Liver (tissue), 9 donors: Measurements from ENCODE around the gene CHAC2. TPM values are rescaled to one million over a fixed set of nuclear protein-coding genes. Genes with fewer than 3 reads are reported as not detected.

ENCODE experiments used
- DNase-seq: peaks from one replicate; pipeline ENCODE4 v3.0.0-alpha.2; 2017; ENCODE audit warnings: low spot score
- H3K27ac ChIP-seq, 2 donors: one replicate each; pipeline ENCODE4 v1.7.0; 2013; ENCODE audit warnings: inconsistent platforms in 2 of 2, low read length in 2 of 2, control low read depth in 1 of 2, low read depth in 1 of 2, mild to moderate bottlenecking in 1 of 2
- H3K27me3 ChIP-seq, 4 donors: one replicate each; pipeline versions ENCODE4 v1.6.1 to v1.7.0; 2013; ENCODE audit warnings: low read length in 3 of 4, inconsistent platforms in 1 of 4, mild to moderate bottlenecking in 1 of 4, moderate library complexity in 1 of 4; ENCODE audit not compliant: control insufficient read depth in 4 of 4, insufficient read depth in 4 of 4
- H3K36me3 ChIP-seq, 4 donors: one replicate each; pipeline versions ENCODE4 v1.6.1 to v1.7.0; 2013; ENCODE audit warnings: low read length in 3 of 4, mild to moderate bottlenecking in 3 of 4, low read depth in 1 of 4, moderate library complexity in 1 of 4; ENCODE audit not compliant: control insufficient read depth in 4 of 4, insufficient read depth in 3 of 4
- H3K4me1 ChIP-seq, 4 donors: one replicate each; pipeline versions ENCODE4 v1.6.1 to v1.7.0; 2013; ENCODE audit warnings: low read length in 3 of 4, mild to moderate bottlenecking in 3 of 4, moderate library complexity in 1 of 4; ENCODE audit not compliant: control insufficient read depth in 4 of 4, insufficient read depth in 4 of 4
- H3K4me3 ChIP-seq, 3 donors: one replicate each; pipeline versions ENCODE4 v1.6.1 to v1.7.0; 2013; ENCODE audit warnings: low read length in 3 of 3, control low read depth in 1 of 3, low read depth in 1 of 3, mild to moderate bottlenecking in 1 of 3
- H3K9ac ChIP-seq, 2 donors: one replicate each; pipeline ENCODE4 v1.7.0; 2013; ENCODE audit warnings: low read length in 2 of 2, mild to moderate bottlenecking in 2 of 2, moderate library complexity in 2 of 2, control low read depth in 1 of 2, low read depth in 1 of 2
- H3K9me3 ChIP-seq, 4 donors: one replicate each; pipeline versions ENCODE4 v1.6.1 to v1.7.0; 2013; ENCODE audit warnings: low read length in 3 of 4; ENCODE audit not compliant: control insufficient read depth in 4 of 4
- CTCF ChIP-seq: fragments of 150-350 bp; IDR thresholded peaks from 2 replicates; pipeline ENCODE4 v1.5.1; 2017; ENCODE audit warnings: improper control_type of control experiment, low read depth, low read length; ENCODE audit not compliant: missing input control
- EGR1 ChIP-seq, 2 donors: IDR thresholded peaks; 2 replicates each; pipeline ENCODE4 v1.6.1; 2016 to 2018; ENCODE audit warnings: antibody characterized with exemption in 2 of 2, low read depth in 2 of 2
- FOXA1 ChIP-seq: IDR thresholded peaks from 2 replicates; pipeline ENCODE4 v1.6.1; 2016; ENCODE audit warnings: antibody characterized with exemption
- FOXA2 ChIP-seq: IDR thresholded peaks from 2 replicates; pipeline ENCODE4 v1.6.1; 2016; ENCODE audit warnings: antibody characterized with exemption
- GABPA ChIP-seq, 2 donors: IDR thresholded peaks in 1 of 2; conservative IDR thresholded peaks in 1 of 2; 2 replicates each; pipeline ENCODE4 v1.6.1; 2016; ENCODE audit warnings: antibody characterized with exemption in 2 of 2, mild to moderate bottlenecking in 1 of 2, moderate library complexity in 1 of 2
- HNF4A ChIP-seq, 2 donors: conservative IDR thresholded peaks; 2 replicates each; pipeline ENCODE4 v1.6.1; 2016; ENCODE audit warnings: antibody characterized with exemption in 2 of 2, mild to moderate bottlenecking in 2 of 2
- HNF4G ChIP-seq: IDR thresholded peaks from 2 replicates; pipeline ENCODE4 v1.6.1; 2016; ENCODE audit warnings: antibody characterized with exemption
- JUND ChIP-seq, 2 donors: IDR thresholded peaks; 2 replicates each; pipeline ENCODE4 v1.6.1; 2016; ENCODE audit warnings: antibody characterized with exemption in 2 of 2
- MAX ChIP-seq: IDR thresholded peaks from 2 replicates; pipeline ENCODE4 v1.6.1; 2016; ENCODE audit warnings: antibody characterized with exemption
- RAD21 ChIP-seq, 2 donors: IDR thresholded peaks; 2 replicates each; pipeline ENCODE4 v1.6.1; 2016; ENCODE audit warnings: antibody characterized with exemption in 2 of 2, mild to moderate bottlenecking in 2 of 2
- RXRA ChIP-seq, 2 donors: IDR thresholded peaks; 2 replicates each; pipeline ENCODE4 v1.6.1; 2017 to 2018; ENCODE audit warnings: antibody characterized with exemption in 2 of 2, mild to moderate bottlenecking in 1 of 2
- SP1 ChIP-seq: IDR thresholded peaks from 2 replicates; pipeline ENCODE4 v1.6.1; 2018; ENCODE audit warnings: antibody characterized with exemption, mild to moderate bottlenecking
- TAF1 ChIP-seq: conservative IDR thresholded peaks from 2 replicates; pipeline ENCODE4 v1.6.1; 2016; ENCODE audit warnings: antibody characterized with exemption, mild to moderate bottlenecking
- YY1 ChIP-seq: IDR thresholded peaks from 2 replicates; pipeline ENCODE4 v1.6.1; 2016; ENCODE audit warnings: antibody characterized with exemption, mild to moderate bottlenecking
- WGBS: extraction: QIAGEN DNeasy Blood & Tissue Kit; methylation state at CpG from one replicate; pipeline ENCODE4 v1.1.7; 2013; 5-methylcytosine and 5-hydroxymethylcytosine counted together
- polyA plus RNA-seq, 2 donors: library from polyadenylated mRNA; stranded (reverse) in 1 of 2; unstranded in 1 of 2; fragments of 200-250 nt in 1 of 2; fragments of >200 nt in 1 of 2; fragmentation: Nextera tagmentation in 1 of 2; extraction: Ambion mirVana in 1 of 2; gene quantifications; one replicate each; pipeline versions ENCODE4 v1.2.1 to v1.2.3, GENCODE V29; 2013 to 2015
- total RNA-seq, 2 donors: library from RNA; depleted of rRNA; stranded (reverse); fragments of >200 nt; gene quantifications; one replicate each; pipeline ENCODE4 v1.2.3, GENCODE V29; 2014
- TF ChIP-seq, protein P1 (sequence below): IDR thresholded peaks from 2 replicates; pipeline ENCODE4 v1.6.1; 2016; ENCODE audit warnings: antibody characterized with exemption, mild to moderate bottlenecking
- TF ChIP-seq, protein P2 (sequence below): IDR thresholded peaks from 2 replicates; pipeline ENCODE4 v1.6.1; 2016; ENCODE audit warnings: antibody characterized with exemption
- TF ChIP-seq, protein P3 (sequence below): IDR thresholded peaks from 2 replicates; pipeline ENCODE4 v1.6.1; 2016; ENCODE audit warnings: antibody characterized with exemption
- donor health status: healthy.
- donor health status: healthy.
- donor health status: healthy.
- donor health status: healthy.
- donor health status: healthy.

The CHAC2 gene
- total and polyA plus RNA-seq, 4 donors: 2.6 to 7.0 (median 4.3) TPM

DNA sequence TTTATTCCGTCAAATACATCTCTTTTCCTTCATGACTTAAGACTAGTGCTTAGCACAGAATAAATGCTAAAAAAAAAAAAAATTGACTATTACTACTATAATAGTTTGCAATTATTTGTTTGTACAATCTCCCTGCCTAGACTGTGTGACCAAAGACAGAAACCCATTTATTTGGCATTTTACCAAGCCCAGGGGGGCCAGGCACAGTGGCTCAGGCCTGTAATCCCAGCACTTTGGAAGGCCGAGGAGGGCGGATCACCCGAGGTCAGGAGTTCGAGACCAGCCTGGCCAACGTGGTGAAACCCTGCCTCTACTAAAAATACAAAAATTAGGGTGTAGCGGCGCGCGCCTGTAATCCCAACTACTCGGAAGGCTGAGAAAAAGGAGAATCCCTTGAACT is 17.8 kb downstream of the CHAC2 start:
- H3K9ac ChIP-seq: no peak overlapping the region
- no peak overlapping the region for H3K27ac ChIP-seq
- H3K4me3 ChIP-seq: peak overlapping the region in 1 of 3 donors; percentile 71

More for the DNA sequence above, 17.8 kb downstream of the CHAC2 start:
- Histone ChIP-seq H3K27me3 (no peaks in the 10 kb centered on the region), H3K36me3 (no peaks in the 10 kb centered on the region), H3K9me3 (no peaks in the 10 kb centered on the region), H3K4me1 (peaks cover 11 to 28% (median 20%) of the 10 kb centered on the region in 4 donors)
- 70% methylated on average over 11 of the region's 11 CpGs for WGBS
- no peak for TF ChIP-seq CTCF
- no peak for TF ChIP-seq JUND (IDR thresholded peaks at IDR 0.05)
- no peak for TF ChIP-seq FOXA1
- no peak for TF ChIP-seq HNF4A (conservative IDR thresholded peaks at IDR 0.05)
- TF ChIP-seq, protein P1, sequence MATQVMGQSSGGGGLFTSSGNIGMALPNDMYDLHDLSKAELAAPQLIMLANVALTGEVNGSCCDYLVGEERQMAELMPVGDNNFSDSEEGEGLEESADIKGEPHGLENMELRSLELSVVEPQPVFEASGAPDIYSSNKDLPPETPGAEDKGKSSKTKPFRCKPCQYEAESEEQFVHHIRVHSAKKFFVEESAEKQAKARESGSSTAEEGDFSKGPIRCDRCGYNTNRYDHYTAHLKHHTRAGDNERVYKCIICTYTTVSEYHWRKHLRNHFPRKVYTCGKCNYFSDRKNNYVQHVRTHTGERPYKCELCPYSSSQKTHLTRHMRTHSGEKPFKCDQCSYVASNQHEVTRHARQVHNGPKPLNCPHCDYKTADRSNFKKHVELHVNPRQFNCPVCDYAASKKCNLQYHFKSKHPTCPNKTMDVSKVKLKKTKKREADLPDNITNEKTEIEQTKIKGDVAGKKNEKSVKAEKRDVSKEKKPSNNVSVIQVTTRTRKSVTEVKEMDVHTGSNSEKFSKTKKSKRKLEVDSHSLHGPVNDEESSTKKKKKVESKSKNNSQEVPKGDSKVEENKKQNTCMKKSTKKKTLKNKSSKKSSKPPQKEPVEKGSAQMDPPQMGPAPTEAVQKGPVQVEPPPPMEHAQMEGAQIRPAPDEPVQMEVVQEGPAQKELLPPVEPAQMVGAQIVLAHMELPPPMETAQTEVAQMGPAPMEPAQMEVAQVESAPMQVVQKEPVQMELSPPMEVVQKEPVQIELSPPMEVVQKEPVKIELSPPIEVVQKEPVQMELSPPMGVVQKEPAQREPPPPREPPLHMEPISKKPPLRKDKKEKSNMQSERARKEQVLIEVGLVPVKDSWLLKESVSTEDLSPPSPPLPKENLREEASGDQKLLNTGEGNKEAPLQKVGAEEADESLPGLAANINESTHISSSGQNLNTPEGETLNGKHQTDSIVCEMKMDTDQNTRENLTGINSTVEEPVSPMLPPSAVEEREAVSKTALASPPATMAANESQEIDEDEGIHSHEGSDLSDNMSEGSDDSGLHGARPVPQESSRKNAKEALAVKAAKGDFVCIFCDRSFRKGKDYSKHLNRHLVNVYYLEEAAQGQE: no peak
- TF ChIP-seq, protein P2, sequence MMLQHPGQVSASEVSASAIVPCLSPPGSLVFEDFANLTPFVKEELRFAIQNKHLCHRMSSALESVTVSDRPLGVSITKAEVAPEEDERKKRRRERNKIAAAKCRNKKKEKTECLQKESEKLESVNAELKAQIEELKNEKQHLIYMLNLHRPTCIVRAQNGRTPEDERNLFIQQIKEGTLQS: no peak
- no peak for TF ChIP-seq EGR1 (IDR thresholded peaks at IDR 0.05; ENCODE audit: low read depth in 2 of 2)
- no peak for TF ChIP-seq RAD21 (IDR thresholded peaks at IDR 0.05)
- no peak for TF ChIP-seq MAX
- no peak for TF ChIP-seq SP1
- no peak for TF ChIP-seq FOXA2
- no peak for TF ChIP-seq GABPA (IDR thresholded peaks at IDR 0.05 in 1 of 2, conservative IDR thresholded peaks at IDR 0.05 in 1 of 2)
- TF ChIP-seq YY1: no peak
- no peak for TF ChIP-seq TAF1
- TF ChIP-seq RXRA (IDR thresholded peaks at IDR 0.05): no peak
- TF ChIP-seq, protein P3, sequence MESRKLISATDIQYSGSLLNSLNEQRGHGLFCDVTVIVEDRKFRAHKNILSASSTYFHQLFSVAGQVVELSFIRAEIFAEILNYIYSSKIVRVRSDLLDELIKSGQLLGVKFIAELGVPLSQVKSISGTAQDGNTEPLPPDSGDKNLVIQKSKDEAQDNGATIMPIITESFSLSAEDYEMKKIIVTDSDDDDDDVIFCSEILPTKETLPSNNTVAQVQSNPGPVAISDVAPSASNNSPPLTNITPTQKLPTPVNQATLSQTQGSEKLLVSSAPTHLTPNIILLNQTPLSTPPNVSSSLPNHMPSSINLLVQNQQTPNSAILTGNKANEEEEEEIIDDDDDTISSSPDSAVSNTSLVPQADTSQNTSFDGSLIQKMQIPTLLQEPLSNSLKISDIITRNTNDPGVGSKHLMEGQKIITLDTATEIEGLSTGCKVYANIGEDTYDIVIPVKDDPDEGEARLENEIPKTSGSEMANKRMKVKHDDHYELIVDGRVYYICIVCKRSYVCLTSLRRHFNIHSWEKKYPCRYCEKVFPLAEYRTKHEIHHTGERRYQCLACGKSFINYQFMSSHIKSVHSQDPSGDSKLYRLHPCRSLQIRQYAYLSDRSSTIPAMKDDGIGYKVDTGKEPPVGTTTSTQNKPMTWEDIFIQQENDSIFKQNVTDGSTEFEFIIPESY: no peak
- TF ChIP-seq HNF4G: no peak
- no peak for DNase-seq
